HCT116 (cell line): ENCODE measurements around the gene SHISA3. TPM values are rescaled to one million over a fixed set of nuclear protein-coding genes. Genes with fewer than 3 reads are reported as not detected.

ENCODE experiments used
- ATAC-seq: fragments of 200-7000 bp; cut with Tn5 transposase; 2 replicates; pipeline ENCODE4 v1.9.1; 2020; ENCODE audit warnings: mild to moderate bottlenecking, moderate library complexity
- BruUV-seq: library from RNA; stranded (reverse); fragments of 400-500 nt; replicated peaks from 2 replicates; lab custom pipeline; 2021; lab: Mats Ljungman, UMichigan
- CTCF ChIA-PET: fragments of 300-600 bp; sonication (Branson Sonifier 250); formaldehyde crosslinking; loops from one replicate; lab custom pipeline; 2021; ENCODE audit warnings: antibody characterized with exemption; lab: Charles Lee
- POLR2A ChIA-PET: fragments of 300-600, 350-600 bp; sonication (Branson Sonifier 250); formaldehyde crosslinking; loops from one replicate; lab custom pipeline; 2021; ENCODE audit warnings: antibody characterized with exemption; lab: Charles Lee
- RAD21 ChIA-PET, 2 experiments: fragments of 300-600 bp; sonication (Branson Sonifier 250); formaldehyde crosslinking; loops; one replicate each; lab custom pipeline; 2023; ENCODE audit warnings: low total read pairs in 2 of 2; ENCODE audit not compliant: uncharacterized antibody in 2 of 2, unreplicated experiment in 2 of 2, low non-redundant PET in 1 of 2; lab: Charles Lee
- DNase-seq: peaks from one replicate; pipeline ENCODE4 v3.0.0-alpha.2; 2010; ENCODE audit warnings: low read depth, low spot score
- H2AFZ ChIP-seq: fragments of 200-600 bp; shearing (Covaris generic), sonication (generic); 2 replicates; pipeline ENCODE4 v1.6.1; 2017; ENCODE audit warnings: low read depth, mixed run types, mixed read lengths, antibody characterized with exemption, low read length; ENCODE audit not compliant: poor library complexity, severe bottlenecking
- H3K27ac ChIP-seq: 2 replicates; pipeline ENCODE4 v1.5.1; 2012; ENCODE audit warnings: low read depth, low read length
- H3K27me3 ChIP-seq: fragments of 200-600 bp; sonication (generic); 2 replicates; pipeline ENCODE4 v1.6.1; 2016; ENCODE audit warnings: mixed run types, low read length, mixed read lengths; ENCODE audit not compliant: insufficient read depth
- H3K36me3 ChIP-seq, 2 experiments: fragments of 200-500 bp in 1 of 2; fragments of 200-600 bp in 1 of 2; sonication (Bioruptor generic) in 1 of 2; sonication (generic) in 1 of 2; 2 replicates each; pipeline versions ENCODE4 v1.5.1 to v1.6.1; 2014 to 2016; ENCODE audit warnings: low read length in 2 of 2, inconsistent platforms in 1 of 2, mixed read lengths in 1 of 2, mixed run types in 1 of 2; ENCODE audit not compliant: insufficient read depth in 2 of 2, control insufficient read depth in 1 of 2
- H3K4me1 ChIP-seq, 2 experiments: fragments of 200-600 bp in 1 of 2; sonication (generic) in 1 of 2; 2 replicates each; pipeline versions ENCODE4 v1.5.1 to v1.6.1; 2012 to 2017; ENCODE audit warnings: low read length in 2 of 2, inconsistent platforms in 1 of 2, mild to moderate bottlenecking in 1 of 2, mixed read lengths in 1 of 2, mixed run types in 1 of 2, moderate library complexity in 1 of 2; ENCODE audit not compliant: insufficient read depth in 2 of 2, control insufficient read depth in 1 of 2
- H3K4me2 ChIP-seq: fragments of 200-600 bp; sonication (generic); 2 replicates; pipeline ENCODE4 v1.6.1; 2017; ENCODE audit warnings: mixed run types, low read length, mixed read lengths
- H3K4me3 ChIP-seq, 2 experiments: fragments of 200-600 bp in 1 of 2; sonication (generic) in 1 of 2; replicated peaks in 1 of 2; 2 replicates each; pipeline ENCODE4 v1.5.1; 2011 to 2016; ENCODE audit warnings: low read length in 2 of 2, control low read depth in 1 of 2, low read depth in 1 of 2, mild to moderate bottlenecking in 1 of 2, mixed read lengths in 1 of 2, mixed run types in 1 of 2
- H3K79me2 ChIP-seq: fragments of 200-600 bp; sonication (generic); 2 replicates; pipeline ENCODE4 v1.6.1; 2017; ENCODE audit warnings: mild to moderate bottlenecking, mixed run types, low read length, moderate library complexity, mixed read lengths; ENCODE audit not compliant: insufficient read depth
- H3K9ac ChIP-seq: fragments of 200-600 bp; sonication (generic); 2 replicates; pipeline ENCODE4 v1.6.1; 2016; ENCODE audit warnings: low read length, mixed read lengths
- H3K9me2 ChIP-seq: fragments of 200-600 bp; sonication (generic), shearing (Covaris generic); 2 replicates; pipeline ENCODE4 v1.6.1; 2017; ENCODE audit warnings: mixed run types, mild to moderate bottlenecking, moderate library complexity; ENCODE audit not compliant: insufficient read depth
- H3K9me3 ChIP-seq, 2 experiments: fragments of 200-500 bp in 1 of 2; fragments of 200-600 bp in 1 of 2; sonication (Bioruptor generic) in 1 of 2; sonication (generic) in 1 of 2; 2 replicates each; pipeline ENCODE4 v1.6.1; 2014 to 2017; ENCODE audit warnings: low read length in 2 of 2, mixed read lengths in 2 of 2, inconsistent platforms in 1 of 2, low read depth in 1 of 2, mild to moderate bottlenecking in 1 of 2, mixed run types in 1 of 2, moderate library complexity in 1 of 2; ENCODE audit not compliant: control insufficient read depth in 1 of 2, insufficient read depth in 1 of 2
- H4K20me1 ChIP-seq: fragments of 200-600 bp; sonication (generic), shearing (Covaris generic); 2 replicates; pipeline ENCODE4 v1.6.1; 2017; ENCODE audit warnings: mixed run types, mild to moderate bottlenecking, moderate library complexity; ENCODE audit not compliant: insufficient read depth
- CBX3 ChIP-seq: IDR thresholded peaks from 2 replicates; pipeline ENCODE4 v1.6.1; 2012; ENCODE audit warnings: low read depth
- CEBPB ChIP-seq: IDR thresholded peaks from 2 replicates; pipeline ENCODE4 v1.6.1; 2012; ENCODE audit warnings: low read depth
- CTCF ChIP-seq, 3 experiments: fragments of 200-600 bp in 1 of 3; sonication (generic) in 1 of 3; IDR thresholded peaks in 2 of 3; conservative IDR thresholded peaks in 1 of 3; 2 replicates each; pipeline ENCODE4 v1.5.1; 2012 to 2017; ENCODE audit warnings: low read depth in 2 of 3, low read length in 2 of 3, antibody characterized with exemption in 1 of 3, borderline replicate concordance in 1 of 3, control low read depth in 1 of 3, mild to moderate bottlenecking in 1 of 3, mixed read lengths in 1 of 3, mixed run types in 1 of 3, moderate library complexity in 1 of 3; ENCODE audit not compliant: insufficient read depth in 1 of 3
- EGR1 ChIP-seq: IDR thresholded peaks from 2 replicates; pipeline ENCODE4 v1.6.1; 2012; ENCODE audit warnings: low read depth
- EZH2 ChIP-seq: fragments of 200-600 bp; sonication (generic); IDR thresholded peaks from 2 replicates; pipeline ENCODE4 v1.6.1; 2017; ENCODE audit warnings: antibody characterized with exemption, mixed run types
- EZH2phosphoT487 ChIP-seq: fragments of 200-600 bp; IDR thresholded peaks from 2 replicates; pipeline ENCODE4 v1.6.1; 2018; ENCODE audit warnings: antibody characterized with exemption, borderline replicate concordance
- FOSL1 ChIP-seq: IDR thresholded peaks from 2 replicates; pipeline ENCODE4 v1.6.1; 2012; ENCODE audit warnings: low read depth
- MAX ChIP-seq: IDR thresholded peaks from 2 replicates; pipeline ENCODE4 v1.6.1; 2012
- POLR2A ChIP-seq: IDR thresholded peaks from 2 replicates; pipeline ENCODE4 v1.7.0; 2011; ENCODE audit warnings: borderline replicate concordance; ENCODE audit not compliant: insufficient read depth, insufficient read length; ENCODE audit errors: extremely low read depth
- POLR2AphosphoS5 ChIP-seq: IDR thresholded peaks from 2 replicates; pipeline ENCODE4 v1.6.1; 2011; ENCODE audit warnings: mild to moderate bottlenecking, low read depth, low read length, moderate library complexity
- RAD21 ChIP-seq: IDR thresholded peaks from 2 replicates; pipeline ENCODE4 v1.6.1; 2012; ENCODE audit warnings: low read depth, mild to moderate bottlenecking
- SIN3A ChIP-seq: IDR thresholded peaks from 2 replicates; pipeline ENCODE4 v1.6.1; 2012; ENCODE audit warnings: low read depth
- SP1 ChIP-seq: IDR thresholded peaks from 2 replicates; pipeline ENCODE4 v1.6.1; 2012; ENCODE audit warnings: low read depth
- SRF ChIP-seq: IDR thresholded peaks from 2 replicates; pipeline ENCODE4 v1.6.1; 2012; ENCODE audit warnings: low read depth
- TCF7L2 ChIP-seq: IDR thresholded peaks from 2 replicates; pipeline ENCODE4 v1.7.0; 2011; ENCODE audit warnings: borderline replicate concordance, inconsistent platforms; ENCODE audit not compliant: insufficient read depth, insufficient read length; ENCODE audit errors: extremely low read depth
- ZBTB33 ChIP-seq: IDR thresholded peaks from 2 replicates; pipeline ENCODE4 v1.6.1; 2011; ENCODE audit warnings: mild to moderate bottlenecking, low read length, moderate library complexity; ENCODE audit not compliant: insufficient replicate concordance; ENCODE audit errors: extremely low read depth
- ZNF274 ChIP-seq: fragments of 200-500 bp; sonication (Bioruptor generic); IDR thresholded peaks from 2 replicates; pipeline ENCODE4 v1.6.1; 2014; ENCODE audit warnings: mild to moderate bottlenecking, low read depth, low read length, inconsistent platforms
- intact Hi-C: fragments of 100-400 bp; cut with micrococcal nuclease; formaldehyde crosslinking; loops from 2 replicates; pipeline ENCODE4 v1.10.0; 2022
- total RNA-seq: library from RNA; stranded (reverse); gene quantifications from one replicate; pipeline ENCODE4 v1.2.1, GENCODE V29; 2021; ENCODE audit not compliant: unreplicated experiment

The SHISA3 gene
- total RNA-seq, 1 experiment from 2014 or later: not detected

- TF ChIP-seq POLR2AphosphoS5 (no peak), EZH2 (no peak)
Observed at GRCh38 chr4:42415281-42415680, 18.0 kb downstream of the SHISA3 start (continued).

- no peak overlapping the region for H3K4me2 ChIP-seq
- CTCF ChIA-PET: no interaction called here
Observed at GRCh38 chr4:42416017-42416416, 18.7 kb downstream of the SHISA3 start.

More at GRCh38 chr4:42416017-42416416, 18.7 kb downstream of the SHISA3 start:
- no peak overlapping the region for H3K9ac ChIP-seq
- no peaks in the 10 kb centered on the region for H3K27me3 ChIP-seq
- ATAC-seq: no peak
- no peak overlapping the region for H2AFZ ChIP-seq
- no TSS peak for BruUV-seq
- H3K4me1 ChIP-seq: no peaks in the 10 kb centered on the region
- intact Hi-C loops: no loop called here
- no peak overlapping the region for H3K27ac ChIP-seq
- no peaks in the 10 kb centered on the region for H3K9me3 ChIP-seq
- no peaks in the 10 kb centered on the region for H4K20me1 ChIP-seq
- H3K4me3 ChIP-seq: no peak overlapping the region
- no peaks in the 10 kb centered on the region for H3K9me2 ChIP-seq
- TF ChIP-seq CEBPB (no peak), TCF7L2 (no peak), SIN3A (no peak), EZH2 (no peak), CTCF (IDR thresholded peaks at IDR 0.05 in 2 of 3, conservative IDR thresholded peaks at IDR 0.05 in 1 of 3; ENCODE audit: borderline replicate concordance in 1 of 3, insufficient read depth in 1 of 3, low read depth in 2 of 3, low read length in 2 of 3) (no peak), SRF (no peak), SP1 (no peak), RAD21 (no peak), ZNF274 (no peak), EGR1 (no peak), POLR2A (no peak), CBX3 (no peak), POLR2AphosphoS5 (no peak), FOSL1 (no peak), ZBTB33 (no peak), MAX (no peak), EZH2phosphoT487 (no peak)
- no peaks in the 10 kb centered on the region for H3K79me2 ChIP-seq
- H3K36me3 ChIP-seq: no peaks in the 10 kb centered on the region
- POLR2A ChIA-PET: interaction anchor here (0.7 kb wide), 1 partner anchor 13 kb away, joined by 3 read pairs; no protein-coding TSS in a partner anchor
- DNase-seq: no peak
- RAD21 ChIA-PET: no interaction called here
